Left ventricle myocardium inferior (tissue), 1 donor: ENCODE data around the gene MEIS2. TPM values are rescaled to one million over a fixed set of nuclear protein-coding genes. Genes with fewer than 3 reads are reported as not detected.

Experiments used
- DNase-seq: peaks from one replicate; pipeline ENCODE4 v3.0.0-alpha.2; 2020
- H3K27ac ChIP-seq: fragments of 200-600 bp; replicated peaks from 2 replicates; pipeline ENCODE4 v1.8.0; 2021
- H3K27me3 ChIP-seq: fragments of 200-600 bp; 2 replicates; pipeline ENCODE4 v1.8.0; 2021; ENCODE audit warnings: low read depth
- H3K36me3 ChIP-seq: fragments of 200-600 bp; 2 replicates; pipeline ENCODE4 v1.8.0; 2021
- H3K4me1 ChIP-seq: fragments of 200-600 bp; 2 replicates; pipeline ENCODE4 v1.8.0; 2021
- H3K4me3 ChIP-seq: fragments of 200-600 bp; 2 replicates; pipeline ENCODE4 v1.8.0; 2021; ENCODE audit warnings: mild to moderate bottlenecking, moderate library complexity
- H3K9me3 ChIP-seq: fragments of 200-600 bp; replicated peaks from 2 replicates; pipeline ENCODE4 v1.8.0; 2021
- CTCF ChIP-seq: fragments of 200-600 bp; IDR thresholded peaks from 2 replicates; pipeline ENCODE4 v1.8.0; 2021; ENCODE audit warnings: antibody characterized with exemption, mild to moderate bottlenecking, borderline replicate concordance
- intact Hi-C: fragments of 100-400 bp; cut with micrococcal nuclease; formaldehyde crosslinking; loops from one replicate; pipeline ENCODE4 v1.11.0; 2022
- total RNA-seq: library from RNA; stranded (reverse); fragmentation: NEBNext Ultra II Directional; extraction: Animal tissue kit (Norgen Biotek cat#: 25700); gene quantifications from one replicate; pipeline ENCODE4 v1.2.1, GENCODE V29; 2021
- donor health status: DM: no; HTN: yes; CAD: no; lungs with severe emphysema.

Gene MEIS2
- total RNA-seq, 1 donor from 2014 or later = 36.0 TPM

GRCh38 chr15:37140531-37141058, 40.2 kb upstream of the MEIS2 start:
- Histone ChIP-seq H3K4me1 (no peaks in the 10 kb centered on the region), H3K27me3 (no peaks in the 10 kb centered on the region), H3K9me3 (no peaks in the 10 kb centered on the region), H3K4me3 (no peak overlapping the region), H3K27ac (no peak overlapping the region), H3K36me3 (no peaks in the 10 kb centered on the region)
- no peak for TF ChIP-seq CTCF
- DNase-seq = no peak
- intact Hi-C loops = no loop called here

- TF ChIP-seq CTCF = no peak
- H3K4me3 ChIP-seq = no peak overlapping the region
- intact Hi-C loops = loop anchor here (10.0 kb wide), 1 partner anchor 254 kb away; no protein-coding TSS in a partner anchor
- peaks cover 3% of the 10 kb centered on the region for H3K4me1 ChIP-seq
- no peak for DNase-seq
- H3K27ac ChIP-seq = no peak overlapping the region
- H3K27me3 ChIP-seq = no peaks in the 10 kb centered on the region
- no peaks in the 10 kb centered on the region for H3K36me3 ChIP-seq
- H3K9me3 ChIP-seq = no peaks in the 10 kb centered on the region
Measured at GRCh38 chr15:37138591-37139215, 38.4 kb upstream of the MEIS2 start.

DNA sequence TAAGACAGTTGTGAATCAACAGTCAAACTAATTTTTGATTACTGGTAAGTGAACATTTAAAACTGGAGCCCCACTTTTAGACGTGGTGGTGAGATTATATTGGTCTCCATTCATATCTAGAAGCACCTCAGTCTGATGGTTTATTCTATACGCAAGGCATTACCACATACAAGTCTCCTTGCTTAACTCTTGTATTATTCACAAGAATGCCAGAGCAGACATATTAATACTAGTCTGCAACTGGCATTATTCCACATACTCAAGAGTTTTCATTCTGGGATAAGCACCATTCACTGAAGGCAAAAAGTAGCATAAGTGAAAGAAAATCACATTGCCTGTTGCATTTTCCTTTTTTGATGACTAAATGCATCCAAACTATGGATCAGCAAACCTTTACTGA, 36.9 kb upstream of the MEIS2 start:
- no peaks in the 10 kb centered on the region for H3K9me3 ChIP-seq
- intact Hi-C loops = loop anchor here (10.0 kb wide), 1 partner anchor 252 kb away; no protein-coding TSS in a partner anchor
- H3K27ac ChIP-seq = no peak overlapping the region
- peaks cover 5% of the 10 kb centered on the region for H3K4me1 ChIP-seq
- no peak for TF ChIP-seq CTCF
- DNase-seq = no peak
- H3K4me3 ChIP-seq = no peak overlapping the region
- H3K36me3 ChIP-seq = no peaks in the 10 kb centered on the region
- no peaks in the 10 kb centered on the region for H3K27me3 ChIP-seq

GRCh38 chr15:37136666-37137065, 36.3 kb upstream of the MEIS2 start:
- Histone ChIP-seq H3K36me3 (no peaks in the 10 kb centered on the region), H3K9me3 (no peaks in the 10 kb centered on the region), H3K27ac (no peak overlapping the region), H3K27me3 (no peaks in the 10 kb centered on the region), H3K4me1 (peaks cover 10% of the 10 kb centered on the region), H3K4me3 (no peak overlapping the region)
- TF ChIP-seq CTCF = no peak
- no peak for DNase-seq
- intact Hi-C loops = loop anchor here (10.0 kb wide), 1 partner anchor 252 kb away; no protein-coding TSS in a partner anchor

DNA sequence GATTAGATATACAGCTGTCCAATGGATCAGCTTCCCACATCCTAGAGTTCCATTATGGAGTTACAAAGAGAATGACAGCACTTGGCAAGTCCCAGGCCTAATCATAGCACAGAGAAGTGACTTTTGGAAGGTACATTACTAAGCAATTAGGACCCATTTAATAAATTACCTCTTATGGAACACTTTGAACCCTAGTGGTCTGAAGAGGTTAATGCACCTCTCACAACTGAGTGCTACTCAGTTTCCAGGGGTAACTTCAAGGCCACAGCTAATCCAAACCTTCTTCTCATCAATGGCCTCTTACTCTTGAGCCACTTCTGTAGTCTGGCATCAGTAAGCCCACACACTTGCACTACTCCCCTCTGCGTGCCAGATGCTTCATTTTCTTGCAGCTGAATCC, 34.9 kb upstream of the MEIS2 start:
- H3K4me3 ChIP-seq = no peak overlapping the region
- no peak overlapping the region for H3K27ac ChIP-seq
- H3K4me1 ChIP-seq = peaks cover 14% of the 10 kb centered on the region
- H3K36me3 ChIP-seq = no peaks in the 10 kb centered on the region
- peak; percentile 14 for TF ChIP-seq CTCF
- intact Hi-C loops = loop anchor here (10.0 kb wide), 1 partner anchor 250 kb away; no protein-coding TSS in a partner anchor
- H3K27me3 ChIP-seq = no peaks in the 10 kb centered on the region
- H3K9me3 ChIP-seq = no peaks in the 10 kb centered on the region
- DNase-seq = no peak
